CD4-positive, alpha-beta memory T cell (primary cell): ENCODE results near the gene NUMA1. TPM values are rescaled to one million over a fixed set of nuclear protein-coding genes. Genes with fewer than 3 reads are reported as not detected.

Experiments
- CTCF ChIA-PET: fragments of 350-600 bp; sonication (Branson Sonifier 250); formaldehyde crosslinking; loops from one replicate; lab custom pipeline; 2021; ENCODE audit warnings: inconsistent platforms; ENCODE audit not compliant: partially characterized antibody; lab: Charles Lee
- POLR2A ChIA-PET: fragments of 350-600 bp; sonication (Branson Sonifier 250); formaldehyde crosslinking; loops from one replicate; lab custom pipeline; 2021; ENCODE audit not compliant: partially characterized antibody; lab: Charles Lee
- DNase-seq, 5 donors: peaks; one replicate each; pipeline versions ENCODE4 v3.0.0 to v3.0.0-alpha.2; 2020 to 2022; ENCODE audit warnings: mixed read lengths in 1 of 5
- H3K27ac ChIP-seq: one replicate; pipeline ENCODE4 v1.7.0; 2013; ENCODE audit warnings: low read depth, low read length
- H3K27me3 ChIP-seq: 2 replicates; pipeline ENCODE4 v1.7.0; 2013; ENCODE audit warnings: mild to moderate bottlenecking, low read length, moderate library complexity; ENCODE audit not compliant: insufficient read depth
- H3K36me3 ChIP-seq: 2 replicates; pipeline ENCODE4 v1.7.0; 2013; ENCODE audit warnings: mild to moderate bottlenecking, low read length, moderate library complexity; ENCODE audit not compliant: insufficient read depth
- H3K4me1 ChIP-seq: 2 replicates; pipeline ENCODE4 v1.7.0; 2013; ENCODE audit warnings: mild to moderate bottlenecking, low read length, moderate library complexity; ENCODE audit not compliant: insufficient read depth
- H3K4me3 ChIP-seq, 2 donors: one replicate each; pipeline ENCODE4 v1.7.0; 2013; ENCODE audit warnings: low read length in 2 of 2, mild to moderate bottlenecking in 1 of 2
- H3K9me3 ChIP-seq, 2 donors: one replicate each; pipeline ENCODE4 v1.7.0; 2013; ENCODE audit warnings: low read length in 2 of 2, control low read depth in 1 of 2; ENCODE audit not compliant: control insufficient read depth in 1 of 2
- H3K27ac Mint-ChIP-seq, 7 donors: one replicate each; pipeline ENCODE4 v1.8.0; 2020 to 2021; ENCODE audit warnings: mixed read lengths in 7 of 7, mild to moderate bottlenecking in 6 of 7, inconsistent platforms in 3 of 7, moderate library complexity in 3 of 7
- H3K27me3 Mint-ChIP-seq, 2 donors: one replicate each; pipeline ENCODE4 v1.8.0; 2020 to 2021; ENCODE audit warnings: mixed read lengths in 2 of 2
- H3K36me3 Mint-ChIP-seq, 2 donors: one replicate each; pipeline ENCODE4 v1.8.0; 2020 to 2021; ENCODE audit warnings: mixed read lengths in 2 of 2, inconsistent platforms in 1 of 2, mild to moderate bottlenecking in 1 of 2
- H3K4me1 Mint-ChIP-seq, 4 donors: one replicate each; pipeline ENCODE4 v1.8.0; 2020 to 2021; ENCODE audit warnings: mixed read lengths in 4 of 4, mild to moderate bottlenecking in 1 of 4
- H3K4me3 Mint-ChIP-seq, 8 donors: one replicate each; pipeline ENCODE4 v1.8.0; 2020 to 2021; ENCODE audit warnings: mixed read lengths in 8 of 8, mild to moderate bottlenecking in 7 of 8, moderate library complexity in 6 of 8, inconsistent platforms in 3 of 8
- H3K9me3 Mint-ChIP-seq, 8 donors: one replicate each; pipeline ENCODE4 v1.8.0; 2020 to 2021; ENCODE audit warnings: mixed read lengths in 8 of 8, mild to moderate bottlenecking in 5 of 8, inconsistent platforms in 3 of 8, moderate library complexity in 1 of 8
- intact Hi-C: fragments of 100-400 bp; cut with micrococcal nuclease; formaldehyde crosslinking; loops from one replicate; pipeline ENCODE4 v1.15.1; 2023
- polyA plus RNA-seq, 2 donors: library from polyadenylated mRNA; unstranded; fragments of 300-500 nt; fragmentation: Illumina TruSeq; gene quantifications; one replicate each; pipeline ENCODE4 v1.2.3, GENCODE V29; 2021
- total RNA-seq, 2 experiments: library from RNA; stranded (reverse); gene quantifications; one replicate each; pipeline ENCODE4 v1.2.3, GENCODE V29; 2021

NUMA1 gene
- total and polyA plus RNA-seq, 4 experiments from 2014 or later, result 4.0 to 380 (median 238) TPM

- Mint-ChIP-seq H3K4me3 (peak within 1 kb of the TSS; percentile 96 to 99 (median 97)), H3K4me1 (peaks cover 15 to 34% (median 23%) of the 10 kb centered on the region in 4 donors), H3K27ac (peak within 1 kb of the TSS; percentile 98 to 100 (median 99)), H3K27me3 (peaks cover 2 to 3% of the 10 kb centered on the region in 2 donors), H3K9me3 (no peaks in the 10 kb centered on the region), H3K36me3 (peaks cover 12 to 19% of the 10 kb centered on the region in 2 donors)
- H3K4me3 ChIP-seq, result peak within 1 kb of the TSS; percentile 79 to 97
- H3K27ac ChIP-seq, result peak within 1 kb of the TSS; percentile 97
- ChIA-PET CTCF (interaction anchor here (0.8 to 3.5 kb wide), 7 partner anchors 8 to 111 kb away, joined by 3 to 11 read pairs (median 5); no protein-coding TSS in a partner anchor), POLR2A (interaction anchor here (0.7 to 3.9 kb wide), 23 partner anchors 10 to 682 kb away, joined by 3 to 64 read pairs (median 5); partner anchors contain the start of genes IL18BP, INPPL1, LAMTOR1 and RNF121)
- DNase-seq, result peak; percentile 98 to 100 (median 99)
- no peaks in the 10 kb centered on the region for H3K27me3 ChIP-seq
- H3K9me3 ChIP-seq, result no peaks in the 10 kb centered on the region
- intact Hi-C loops, result loop anchor here (1.0 to 2.0 kb wide), 6 partner anchors 9 to 184 kb away; partner anchors contain the start of genes LAMTOR1, LRRC51, NUMA1 and XNDC1N
- no peaks in the 10 kb centered on the region for H3K36me3 ChIP-seq
- peaks cover 18% of the 10 kb centered on the region for H3K4me1 ChIP-seq
Observed at GRCh38 chr11:72112143-72112977, 32.0 kb upstream of the NUMA1 start, which contains the start of gene ANAPC15. Gene ANAPC15, minus strand, starts transcription at chr11:72112695. Its CDS starts 1,419 bp downstream, at chr11:72111276.

GRCh38 chr11:72111300-72112142, 31.2 kb upstream of the NUMA1 start:
- Histone ChIP-seq H3K36me3 (no peaks in the 10 kb centered on the region), H3K4me1 (peaks cover 18% of the 10 kb centered on the region), H3K9me3 (no peaks in the 10 kb centered on the region), H3K27me3 (no peaks in the 10 kb centered on the region), H3K27ac (peak overlapping the region; percentile 97), H3K4me3 (peak overlapping the region; percentile 79 to 97)
- Mint-ChIP-seq H3K9me3 (no peaks in the 10 kb centered on the region), H3K4me1 (peaks cover 15 to 34% (median 23%) of the 10 kb centered on the region in 4 donors), H3K36me3 (peaks cover 16 to 21% of the 10 kb centered on the region in 2 donors), H3K4me3 (peak overlapping the region; percentile 96 to 99 (median 97)), H3K27ac (peak overlapping the region; percentile 98 to 100 (median 99)), H3K27me3 (peaks cover 0 to 2% of the 10 kb centered on the region in 2 donors)
- CTCF ChIA-PET, result interaction anchor here (0.8 to 3.5 kb wide), 6 partner anchors 20 to 112 kb away, joined by 3 to 11 read pairs (median 6); no protein-coding TSS in a partner anchor
- POLR2A ChIA-PET, result interaction anchor here (0.7 to 3.9 kb wide), 14 partner anchors 11 to 183 kb away, joined by 3 to 64 read pairs (median 7); partner anchors contain the start of genes INPPL1, LAMTOR1, RNF121 and XNDC1N
- no peak for DNase-seq
- intact Hi-C loops, result loop anchor here (1.0 to 2.0 kb wide), 6 partner anchors 8 to 183 kb away; partner anchors contain the start of genes LAMTOR1, LRRC51, NUMA1 and XNDC1N

- POLR2A ChIA-PET, result interaction anchor here (1.1 kb wide), 1 partner anchor 65 kb away, joined by 3 read pairs; no protein-coding TSS in a partner anchor
- Mint-ChIP-seq H3K36me3 (peaks cover 16 to 24% of the 10 kb centered on the region in 2 donors), H3K27ac (peak within 1 kb of the TSS; percentile 29 to 95 (median 72)), H3K4me3 (peak within 1 kb of the TSS in 1 of 8 donors; percentile 13), H3K27me3 (no peaks in the 10 kb centered on the region), H3K4me1 (peaks cover 25 to 45% (median 31%) of the 10 kb centered on the region in 4 donors), H3K9me3 (no peaks in the 10 kb centered on the region)
- CTCF ChIA-PET, result interaction anchor here (0.8 to 2.0 kb wide), 4 partner anchors 15 to 80 kb away, joined by 3 to 5 read pairs (median 4); no protein-coding TSS in a partner anchor
- DNase-seq, result no peak
- Histone ChIP-seq H3K27me3 (no peaks in the 10 kb centered on the region), H3K27ac (no peak within 1 kb of the TSS), H3K4me1 (peaks cover 28% of the 10 kb centered on the region), H3K9me3 (no peaks in the 10 kb centered on the region), H3K36me3 (no peaks in the 10 kb centered on the region), H3K4me3 (no peak within 1 kb of the TSS)
- intact Hi-C loops, result loop anchor here (10.0 kb wide), 1 partner anchor 321 kb away; no protein-coding TSS in a partner anchor
Observed at GRCh38 chr11:72105888-72106287, 25.5 kb upstream of the NUMA1 start, which contains the start of gene TOMT. Gene TOMT, plus strand, starts transcription at chr11:72105924. Its CDS starts 28 bp downstream, at chr11:72105952.

- Mint-ChIP-seq H3K4me1 (peaks cover 28 to 47% (median 38%) of the 10 kb centered on the region in 4 donors), H3K36me3 (peaks cover 11 to 32% of the 10 kb centered on the region in 2 donors), H3K27me3 (no peaks in the 10 kb centered on the region), H3K4me3 (peak overlapping the region; percentile 80 to 95 (median 86)), H3K27ac (peak overlapping the region; percentile 89 to 95 (median 95)), H3K9me3 (no peaks in the 10 kb centered on the region)
- POLR2A ChIA-PET, result interaction anchor here (1.0 to 7.8 kb wide), 4 partner anchors 8 to 63 kb away, joined by 3 to 64 read pairs (median 30); partner anchors contain the start of gene ANAPC15
- Histone ChIP-seq H3K36me3 (peaks cover 2% of the 10 kb centered on the region), H3K27me3 (no peaks in the 10 kb centered on the region), H3K4me1 (peaks cover 32% of the 10 kb centered on the region), H3K27ac (peak overlapping the region; percentile 57), H3K9me3 (no peaks in the 10 kb centered on the region), H3K4me3 (peak overlapping the region; percentile 50 to 58)
- intact Hi-C loops, result loop anchor here (1.0 to 10.0 kb wide), 5 partner anchors 9 to 319 kb away; partner anchors contain the start of genes ANAPC15, LRRC51, NUMA1 and XNDC1N
- DNase-seq, result no peak
- CTCF ChIA-PET, result interaction anchor here (0.8 to 3.1 kb wide), 3 partner anchors 9 to 41 kb away, joined by 3 to 12 read pairs (median 3); partner anchors contain the start of gene ANAPC15
Observed at GRCh38 chr11:72103754-72104167, 23.4 kb upstream of the NUMA1 start.

- no peaks in the 10 kb centered on the region for H3K9me3 Mint-ChIP-seq
- DNase-seq, result peak; percentile 94 to 99 (median 95)
- H3K4me1 ChIP-seq, result peaks cover 32% of the 10 kb centered on the region
- peak within 1 kb of the TSS; percentile 89 to 95 (median 95) for H3K27ac Mint-ChIP-seq
- CTCF ChIA-PET, result interaction anchor here (0.8 to 4.4 kb wide), 4 partner anchors 10 to 41 kb away, joined by 3 to 22 read pairs (median 8); partner anchors contain the start of gene ANAPC15
- intact Hi-C loops, result loop anchor here (1.0 to 10.0 kb wide), 5 partner anchors 9 to 318 kb away; partner anchors contain the start of genes ANAPC15, LRRC51, NUMA1 and XNDC1N
- peak within 1 kb of the TSS; percentile 80 to 95 (median 86) for H3K4me3 Mint-ChIP-seq
- no peaks in the 10 kb centered on the region for H3K9me3 ChIP-seq
- peaks cover 28 to 47% (median 38%) of the 10 kb centered on the region in 4 donors for H3K4me1 Mint-ChIP-seq
- H3K27ac ChIP-seq, result peak within 1 kb of the TSS; percentile 90
- no peaks in the 10 kb centered on the region for H3K27me3 ChIP-seq
- POLR2A ChIA-PET, result interaction anchor here (1.0 to 7.8 kb wide), 9 partner anchors 9 to 175 kb away, joined by 3 to 64 read pairs (median 5); partner anchors contain the start of genes ANAPC15, RNF121 and XNDC1N
- peaks cover 13 to 37% of the 10 kb centered on the region in 2 donors for H3K36me3 Mint-ChIP-seq
- peaks cover 8% of the 10 kb centered on the region for H3K36me3 ChIP-seq
- H3K27me3 Mint-ChIP-seq, result no peaks in the 10 kb centered on the region
- H3K4me3 ChIP-seq, result peak within 1 kb of the TSS; percentile 75 to 93
Observed at GRCh38 chr11:72102946-72103753, 22.8 kb upstream of the NUMA1 start, which contains the start of gene LAMTOR1. Gene LAMTOR1, minus strand, starts transcription at chr11:72103297. Its CDS starts 73 bp downstream, at chr11:72103224.
